GM21723 (cell line): ENCODE results near the gene KRABD2.
"Not testable (repeated sequence)": the region's sequence is repeated elsewhere in the genome, so short reads cannot be mapped to it uniquely, and the experiment has no call there.

Experiments
- ATAC-seq: cut with Tn5 transposase; IDR thresholded peaks from one replicate; pipeline ENCODE4 v1.9.1; 2021; ENCODE audit warnings: mild to moderate bottlenecking, moderate library complexity; ENCODE audit not compliant: unreplicated experiment

KRABD2 gene

GRCh38 chr17:8376271-8377067 lies at the start of gene KRABD2:
Gene KRABD2 (minus strand): TSS chr17:8376704.
- peak; percentile 90 for ATAC-seq

DNA sequence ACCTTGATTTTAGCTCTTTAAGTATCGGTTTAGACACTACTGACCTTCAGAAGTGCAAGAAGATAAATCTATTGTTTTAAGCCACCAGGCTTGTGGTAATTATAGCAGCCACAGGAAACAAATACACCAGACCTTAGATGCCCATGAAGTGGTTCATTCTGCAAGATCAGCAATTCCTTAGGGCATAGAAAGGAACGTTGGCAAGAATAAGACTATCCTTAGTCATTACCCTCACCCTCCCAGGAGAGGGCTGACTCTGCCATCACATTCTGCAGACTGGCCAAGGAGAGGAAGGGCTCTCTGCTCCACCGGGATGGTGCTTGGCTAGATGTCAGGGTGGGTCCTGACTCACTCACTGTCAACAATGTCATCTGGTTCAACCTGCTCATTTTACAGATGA lies 45.1 kb upstream of the KRABD2 start:
- no peak for ATAC-seq

GRCh38 chr17:8420041-8420934 lies 43.8 kb upstream of the KRABD2 start:
- no peak for ATAC-seq

- ATAC-seq: no peak
These were observed 42.8 kb upstream of the KRABD2 start for GRCh38 chr17:8419305-8419704.

GRCh38 chr17:8418471-8418870 lies 42.0 kb upstream of the KRABD2 start:
- no peak for ATAC-seq

DNA sequence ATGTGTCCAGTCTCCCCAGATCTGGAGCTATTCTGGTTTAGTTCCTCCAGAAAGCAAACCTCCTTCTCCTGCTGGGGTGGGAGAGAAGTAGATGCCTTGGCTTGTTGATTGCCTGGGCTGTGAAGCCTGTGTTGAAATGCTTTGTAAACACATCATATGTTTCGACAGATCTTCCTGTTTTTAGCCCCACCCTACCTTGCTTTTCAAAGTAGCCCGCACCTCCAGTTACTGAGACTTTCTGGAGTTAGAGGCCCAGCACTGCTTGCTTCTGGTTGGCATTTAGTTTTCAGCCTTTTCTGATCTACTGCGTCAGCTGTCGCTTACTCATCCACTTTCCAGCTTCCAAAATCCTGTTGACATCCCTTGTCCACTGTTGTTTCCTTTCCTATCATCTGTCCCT lies 41.3 kb upstream of the KRABD2 start:
- ATAC-seq: no peak

DNA sequence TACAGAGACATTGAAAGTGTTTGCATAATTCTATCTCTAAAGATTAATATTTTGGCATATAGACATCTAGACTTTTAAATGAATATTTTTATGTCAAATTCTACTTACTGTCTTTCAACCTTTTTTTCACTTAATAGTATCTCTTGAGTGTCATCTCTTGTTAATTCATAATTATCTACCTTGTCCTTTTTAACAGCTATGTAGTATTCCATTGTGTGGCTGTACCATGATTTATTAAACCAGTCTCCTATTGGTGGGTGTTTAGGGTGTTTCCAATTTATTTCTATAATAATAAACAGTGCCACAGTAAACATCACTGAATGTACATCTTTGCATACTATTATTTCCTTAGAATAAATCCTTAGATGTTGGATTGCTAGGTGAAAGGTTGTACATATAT lies 37.4 kb upstream of the KRABD2 start:
- ATAC-seq: no peak

DNA sequence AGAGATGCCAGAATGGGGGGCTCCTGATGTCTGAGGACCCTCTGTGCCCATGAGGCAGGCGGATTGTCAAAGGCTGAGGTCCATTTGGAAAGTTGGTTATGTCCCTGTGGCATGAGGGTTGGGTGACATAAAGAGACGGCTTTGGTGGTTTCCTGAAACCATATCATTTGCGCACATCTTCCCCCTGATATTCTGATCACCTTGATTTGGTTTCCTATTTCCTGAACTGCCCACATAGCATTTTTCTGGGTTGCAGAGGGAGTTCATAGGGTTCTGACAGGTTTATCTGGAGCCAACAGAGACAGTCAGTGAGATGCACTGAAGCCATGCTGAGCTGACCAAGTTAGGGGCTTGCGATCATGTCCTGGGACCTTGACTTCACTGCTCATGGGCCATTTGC lies 36.8 kb upstream of the KRABD2 start:
- ATAC-seq: no peak

GRCh38 chr17:8412089-8412488 lies 35.6 kb upstream of the KRABD2 start:
- ATAC-seq: no peak

GRCh38 chr17:8410883-8411238 lies 34.4 kb upstream of the KRABD2 start:
- ATAC-seq: no peak

DNA sequence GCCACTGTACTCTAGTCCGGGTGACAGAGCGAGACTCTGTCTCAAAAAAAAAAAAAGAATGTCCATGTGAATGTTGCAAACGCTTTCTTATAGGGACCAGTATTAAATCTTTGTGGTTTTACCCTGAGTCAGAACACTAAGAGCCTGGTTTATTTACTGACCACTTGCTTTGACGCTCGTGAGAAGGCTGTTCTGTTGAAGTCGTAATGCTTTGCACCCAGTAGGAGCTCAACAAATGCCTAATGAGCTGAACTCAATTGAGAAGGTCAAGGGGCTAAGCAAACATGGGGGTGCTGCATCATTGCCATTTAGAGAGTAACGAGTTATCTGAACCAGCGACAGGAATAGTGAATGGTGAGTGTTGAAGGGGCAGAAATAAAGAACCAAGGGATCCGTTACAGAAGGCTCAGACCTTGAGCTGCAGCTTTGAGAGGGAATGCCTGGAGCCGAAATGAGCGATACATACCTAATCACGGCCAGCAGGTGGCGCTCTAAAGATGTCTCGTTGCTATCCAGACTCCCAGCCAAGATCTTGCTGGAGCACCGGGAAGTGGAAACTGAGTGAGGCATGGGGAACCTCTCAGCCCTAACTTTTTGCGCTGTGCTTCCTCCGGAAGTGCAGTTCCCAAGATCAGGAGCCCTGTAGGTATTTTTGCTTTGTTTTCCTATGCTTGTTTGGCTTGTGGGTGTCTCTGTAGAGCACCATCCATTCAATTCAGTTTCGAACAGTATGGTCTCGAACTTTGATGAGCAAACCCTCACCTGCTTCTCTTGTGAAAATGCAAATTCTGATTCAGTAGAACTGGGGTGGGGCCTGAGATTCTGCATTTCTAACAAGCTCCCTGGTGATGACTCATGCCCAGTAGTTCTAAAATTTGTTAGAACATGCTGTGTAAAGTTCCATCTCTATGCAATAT lies 33.7 kb upstream of the KRABD2 start:
- no peak for ATAC-seq

DNA sequence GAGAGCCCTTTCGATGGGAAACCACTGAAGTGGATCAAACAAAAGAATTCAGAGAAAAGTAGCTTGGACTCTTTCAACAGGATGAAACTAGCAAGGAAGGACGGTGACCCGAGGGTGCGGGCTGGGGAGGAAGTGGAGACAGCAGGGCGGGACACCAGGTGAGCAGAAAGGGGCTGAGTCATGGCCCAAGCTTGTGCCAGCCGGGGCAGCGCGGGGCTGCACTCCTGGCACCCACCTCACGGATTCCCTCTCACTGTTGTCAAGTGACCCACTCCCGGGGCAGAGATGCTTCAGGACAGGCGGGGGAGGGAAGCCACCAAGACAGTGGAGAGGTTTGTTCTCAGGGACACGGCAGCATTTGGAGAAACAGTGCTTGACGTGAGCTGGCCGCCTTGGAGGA lies 31.9 kb upstream of the KRABD2 start:
- ATAC-seq: no peak

DNA sequence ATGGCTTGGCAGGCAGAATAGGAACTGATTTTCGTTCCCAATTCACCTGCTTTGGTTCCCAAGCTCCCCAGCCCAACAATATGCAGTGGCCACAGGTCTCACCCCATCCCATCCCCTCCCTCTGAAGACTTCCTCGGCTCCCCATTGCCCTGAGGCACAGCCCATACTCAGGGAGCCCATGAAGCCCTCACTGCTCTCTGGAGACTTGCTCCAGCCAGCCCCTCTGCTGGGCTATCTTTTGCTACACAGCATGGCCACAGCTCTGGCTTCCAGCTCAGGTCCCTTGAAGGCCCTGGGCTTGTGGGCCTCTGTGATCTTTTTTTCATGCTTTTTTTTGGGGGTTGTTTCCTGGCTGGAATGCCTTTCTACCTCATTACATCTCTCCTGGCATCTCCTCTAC lies 29.7 kb upstream of the KRABD2 start:
- no peak for ATAC-seq

DNA sequence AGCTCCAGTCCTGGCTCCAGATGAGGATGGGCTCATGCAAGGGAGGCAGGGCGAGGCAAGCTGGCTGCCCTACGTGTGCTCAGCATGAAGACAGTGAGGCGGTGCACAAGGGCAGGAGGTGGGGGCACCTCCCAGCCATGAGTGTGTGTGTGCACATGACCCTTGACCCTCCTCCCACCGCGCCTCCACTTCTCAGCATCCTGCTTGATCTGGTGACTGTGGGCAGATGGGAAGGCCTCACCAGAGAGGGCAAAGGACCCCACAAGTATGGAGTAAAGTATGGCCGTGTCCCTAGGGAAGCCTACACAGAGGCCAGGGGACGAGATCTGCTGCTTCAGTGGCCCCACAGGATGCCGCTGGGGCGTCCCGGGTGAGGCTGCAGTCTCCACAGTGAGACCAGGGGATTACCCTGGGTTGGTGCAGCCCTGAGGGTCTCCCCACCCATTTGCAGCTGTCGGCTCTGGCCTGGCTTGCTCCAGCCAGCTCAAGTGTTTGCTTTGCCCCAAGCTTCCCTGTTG lies 29.1 kb upstream of the KRABD2 start:
- no peak for ATAC-seq

DNA sequence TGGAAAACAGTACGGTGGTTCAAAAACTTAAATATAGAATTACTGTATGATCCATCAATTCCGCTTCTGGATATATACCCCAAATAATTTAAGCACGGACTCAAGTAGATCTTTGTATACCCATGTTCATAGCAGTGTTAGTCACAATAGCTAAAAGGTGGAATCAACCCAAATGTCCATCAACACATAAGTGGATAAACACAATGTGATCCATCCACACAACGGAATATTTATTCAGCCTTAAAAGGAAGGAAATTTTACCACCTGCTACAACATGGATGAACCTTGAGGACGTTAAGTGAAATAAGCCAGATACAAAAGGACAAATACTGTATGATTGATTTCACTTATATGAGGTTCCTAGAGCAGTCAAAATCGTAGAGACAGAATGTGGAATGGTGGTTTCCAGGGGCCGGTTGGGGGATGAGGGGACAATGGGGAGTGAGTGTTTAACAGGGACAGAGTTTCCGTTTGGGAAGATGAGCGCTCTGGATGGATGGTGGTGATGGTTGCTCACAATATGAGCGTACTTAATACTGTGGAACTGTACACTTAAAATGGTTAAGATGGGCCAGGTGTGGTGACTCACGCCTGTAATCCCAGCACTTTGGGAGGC lies 26.5 kb upstream of the KRABD2 start:
- no peak for ATAC-seq

GRCh38 chr17:8401107-8401506 lies 24.6 kb upstream of the KRABD2 start:
- ATAC-seq: no peak

DNA sequence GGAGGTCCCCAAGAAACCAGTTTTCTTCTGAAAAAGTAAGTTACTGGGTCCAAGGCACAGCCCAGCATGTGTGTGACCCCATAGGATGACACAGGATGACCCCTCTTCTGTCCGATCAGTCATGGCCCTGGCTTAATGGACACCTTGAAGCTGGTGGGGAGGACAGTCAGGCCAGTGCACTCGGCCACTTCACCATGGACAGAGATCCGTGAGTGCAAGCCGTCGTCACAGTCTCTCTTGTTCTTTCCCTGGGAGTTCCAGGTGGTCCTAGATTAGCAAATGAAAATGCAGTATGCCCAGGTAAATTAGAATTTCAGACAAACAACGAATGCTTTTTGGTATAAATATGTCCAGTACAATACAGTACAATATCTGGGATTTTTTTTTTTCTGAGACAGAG lies 22.5 kb upstream of the KRABD2 start:
- no peak for ATAC-seq

DNA sequence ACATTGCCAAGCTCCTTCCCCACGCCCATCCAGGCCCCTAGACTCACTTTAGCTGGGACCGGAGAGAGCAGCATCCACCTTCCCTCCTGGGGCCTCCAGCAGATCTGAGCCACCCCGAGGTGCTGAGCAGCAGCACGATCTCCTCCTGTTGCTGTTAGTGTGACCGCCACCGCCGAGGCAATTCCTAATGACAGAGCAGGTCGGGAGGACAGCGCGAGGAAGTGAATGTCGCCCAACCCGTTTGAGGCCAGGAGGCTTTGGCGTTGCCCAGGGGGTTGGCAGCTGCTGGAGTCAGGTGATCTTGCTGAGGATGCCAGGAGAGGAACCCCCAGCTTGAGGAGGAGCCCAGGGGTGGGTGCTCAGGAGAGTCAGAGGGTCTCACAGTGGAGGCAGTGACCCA lies 21.1 kb upstream of the KRABD2 start, which contains the start of gene RNF222:
Gene RNF222 (minus strand): TSS at position 192 of the 400 bp plus-strand sequence. CDS start 4,366 bp downstream, outside the sequence.
- no peak for ATAC-seq

DNA sequence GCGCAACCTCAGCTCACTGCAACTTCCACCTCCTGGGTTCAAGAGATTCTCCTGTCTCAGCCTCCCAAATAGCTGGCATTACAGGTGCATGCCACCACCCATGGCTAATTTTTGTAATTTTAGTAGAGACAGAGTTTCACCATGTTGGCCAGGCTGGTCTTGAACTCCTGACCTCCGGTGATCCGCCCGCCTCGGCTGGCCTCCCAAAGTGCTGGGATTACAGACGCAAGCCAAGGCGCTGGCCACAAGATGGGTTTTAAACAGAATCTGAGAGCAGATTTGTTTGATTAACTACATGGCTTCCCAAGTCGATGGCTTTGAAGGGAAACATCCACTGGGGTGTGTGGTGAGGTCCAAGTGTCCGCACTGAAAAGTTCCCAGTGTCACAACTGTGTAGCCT lies 18.0 kb upstream of the KRABD2 start:
- ATAC-seq: not testable (repeated sequence)

- ATAC-seq: no peak
These were observed 17.1 kb upstream of the KRABD2 start for GRCh38 chr17:8393470-8394231.
